ENCODE data around the gene HLA-DQA1.
A peak's percentile ranks its signal among the peaks of the same experiment; 100 is the strongest.
"Not testable (repeated sequence)": the region's sequence is repeated elsewhere in the genome, so short reads cannot be mapped to it uniquely, and the experiment has no call there.

HLA-DQA1 gene

GRCh38 chr6:32659856-32660595, 22.8 kb downstream of the HLA-DQA1 start:
- no peak for DNase-seq

- DNase-seq = no peak
Measured at GRCh38 chr6:32662099-32662498, 24.9 kb downstream of the HLA-DQA1 start.

- DNase-seq = no peak
Measured at GRCh38 chr6:32662836-32663235, 25.6 kb downstream of the HLA-DQA1 start.

GRCh38 chr6:32664354-32664753, 27.1 kb downstream of the HLA-DQA1 start:
- DNase-seq = no peak

GRCh38 chr6:32664827-32665362, 27.7 kb downstream of the HLA-DQA1 start:
- DNase-seq = no peak

GRCh38 chr6:32665661-32666060, 28.5 kb downstream of the HLA-DQA1 start:
- DNase-seq = no peak

GRCh38 chr6:32666420-32667300, 29.5 kb downstream of the HLA-DQA1 start, which contains the start of gene HLA-DQB1:
HLA-DQB1 (minus strand) TSS chr6:32666657; CDS start chr6:32666607, 50 bp downstream.
- peak; percentile 33 for DNase-seq

GRCh38 chr6:32668226-32668747, 31.1 kb downstream of the HLA-DQA1 start:
- DNase-seq = peak; percentile 72

GRCh38 chr6:32669240-32669639, 32.0 kb downstream of the HLA-DQA1 start:
- no peak for DNase-seq

GRCh38 chr6:32669893-32670292, 32.7 kb downstream of the HLA-DQA1 start:
- no peak for DNase-seq

- DNase-seq = not testable (repeated sequence)
Measured at GRCh38 chr6:32671908-32672307, 34.7 kb downstream of the HLA-DQA1 start.

GRCh38 chr6:32674123-32674522, 36.9 kb downstream of the HLA-DQA1 start:
- not testable (repeated sequence) for DNase-seq

GRCh38 chr6:32679492-32679891, 42.3 kb downstream of the HLA-DQA1 start:
- DNase-seq = no peak

GRCh38 chr6:32680055-32680454, 42.8 kb downstream of the HLA-DQA1 start:
- no peak for DNase-seq

GRCh38 chr6:32684246-32684645, 47.0 kb downstream of the HLA-DQA1 start:
- DNase-seq = no peak

GRCh38 chr6:32685603-32686002, 48.4 kb downstream of the HLA-DQA1 start:
- peak; percentile 93 for DNase-seq

- DNase-seq = peak; percentile 71
Measured at GRCh38 chr6:32689531-32690501, 52.6 kb downstream of the HLA-DQA1 start.

- peak; percentile 83 for DNase-seq
Measured at GRCh38 chr6:32692019-32692418, 54.8 kb downstream of the HLA-DQA1 start.
